HCT116 (cell line): Measurements from ENCODE around the gene ACBD3. TPM values are rescaled to one million over a fixed set of nuclear protein-coding genes. Genes with fewer than 3 reads are reported as not detected.

ENCODE experiments used
- ATAC-seq: fragments of 200-7000 bp; cut with Tn5 transposase; 2 replicates; pipeline ENCODE4 v1.9.1; 2020; ENCODE audit warnings: mild to moderate bottlenecking, moderate library complexity
- BruUV-seq: library from RNA; stranded (reverse); fragments of 400-500 nt; replicated peaks from 2 replicates; lab custom pipeline; 2021; lab: Mats Ljungman, UMichigan
- CTCF ChIA-PET: fragments of 300-600 bp; sonication (Branson Sonifier 250); formaldehyde crosslinking; loops from one replicate; lab custom pipeline; 2021; ENCODE audit warnings: antibody characterized with exemption; lab: Charles Lee
- POLR2A ChIA-PET: fragments of 300-600, 350-600 bp; sonication (Branson Sonifier 250); formaldehyde crosslinking; loops from one replicate; lab custom pipeline; 2021; ENCODE audit warnings: antibody characterized with exemption; lab: Charles Lee
- RAD21 ChIA-PET, 2 experiments: fragments of 300-600 bp; sonication (Branson Sonifier 250); formaldehyde crosslinking; loops; one replicate each; lab custom pipeline; 2023; ENCODE audit warnings: low total read pairs in 2 of 2; ENCODE audit not compliant: uncharacterized antibody in 2 of 2, unreplicated experiment in 2 of 2, low non-redundant PET in 1 of 2; lab: Charles Lee
- DNase-seq: peaks from one replicate; pipeline ENCODE4 v3.0.0-alpha.2; 2010; ENCODE audit warnings: low read depth, low spot score
- H2AFZ ChIP-seq: fragments of 200-600 bp; shearing (Covaris generic), sonication (generic); 2 replicates; pipeline ENCODE4 v1.6.1; 2017; ENCODE audit warnings: low read depth, mixed run types, mixed read lengths, antibody characterized with exemption, low read length; ENCODE audit not compliant: poor library complexity, severe bottlenecking
- H3K27ac ChIP-seq: 2 replicates; pipeline ENCODE4 v1.5.1; 2012; ENCODE audit warnings: low read depth, low read length
- H3K27me3 ChIP-seq: fragments of 200-600 bp; sonication (generic); 2 replicates; pipeline ENCODE4 v1.6.1; 2016; ENCODE audit warnings: mixed run types, low read length, mixed read lengths; ENCODE audit not compliant: insufficient read depth
- H3K36me3 ChIP-seq, 2 experiments: fragments of 200-500 bp in 1 of 2; fragments of 200-600 bp in 1 of 2; sonication (Bioruptor generic) in 1 of 2; sonication (generic) in 1 of 2; 2 replicates each; pipeline versions ENCODE4 v1.5.1 to v1.6.1; 2014 to 2016; ENCODE audit warnings: low read length in 2 of 2, inconsistent platforms in 1 of 2, mixed read lengths in 1 of 2, mixed run types in 1 of 2; ENCODE audit not compliant: insufficient read depth in 2 of 2, control insufficient read depth in 1 of 2
- H3K4me1 ChIP-seq, 2 experiments: fragments of 200-600 bp in 1 of 2; sonication (generic) in 1 of 2; 2 replicates each; pipeline versions ENCODE4 v1.5.1 to v1.6.1; 2012 to 2017; ENCODE audit warnings: low read length in 2 of 2, inconsistent platforms in 1 of 2, mild to moderate bottlenecking in 1 of 2, mixed read lengths in 1 of 2, mixed run types in 1 of 2, moderate library complexity in 1 of 2; ENCODE audit not compliant: insufficient read depth in 2 of 2, control insufficient read depth in 1 of 2
- H3K4me2 ChIP-seq: fragments of 200-600 bp; sonication (generic); 2 replicates; pipeline ENCODE4 v1.6.1; 2017; ENCODE audit warnings: mixed run types, low read length, mixed read lengths
- H3K4me3 ChIP-seq, 2 experiments: fragments of 200-600 bp in 1 of 2; sonication (generic) in 1 of 2; replicated peaks in 1 of 2; 2 replicates each; pipeline ENCODE4 v1.5.1; 2011 to 2016; ENCODE audit warnings: low read length in 2 of 2, control low read depth in 1 of 2, low read depth in 1 of 2, mild to moderate bottlenecking in 1 of 2, mixed read lengths in 1 of 2, mixed run types in 1 of 2
- H3K79me2 ChIP-seq: fragments of 200-600 bp; sonication (generic); 2 replicates; pipeline ENCODE4 v1.6.1; 2017; ENCODE audit warnings: mild to moderate bottlenecking, mixed run types, low read length, moderate library complexity, mixed read lengths; ENCODE audit not compliant: insufficient read depth
- H3K9ac ChIP-seq: fragments of 200-600 bp; sonication (generic); 2 replicates; pipeline ENCODE4 v1.6.1; 2016; ENCODE audit warnings: low read length, mixed read lengths
- H3K9me2 ChIP-seq: fragments of 200-600 bp; sonication (generic), shearing (Covaris generic); 2 replicates; pipeline ENCODE4 v1.6.1; 2017; ENCODE audit warnings: mixed run types, mild to moderate bottlenecking, moderate library complexity; ENCODE audit not compliant: insufficient read depth
- H3K9me3 ChIP-seq, 2 experiments: fragments of 200-500 bp in 1 of 2; fragments of 200-600 bp in 1 of 2; sonication (Bioruptor generic) in 1 of 2; sonication (generic) in 1 of 2; 2 replicates each; pipeline ENCODE4 v1.6.1; 2014 to 2017; ENCODE audit warnings: low read length in 2 of 2, mixed read lengths in 2 of 2, inconsistent platforms in 1 of 2, low read depth in 1 of 2, mild to moderate bottlenecking in 1 of 2, mixed run types in 1 of 2, moderate library complexity in 1 of 2; ENCODE audit not compliant: control insufficient read depth in 1 of 2, insufficient read depth in 1 of 2
- H4K20me1 ChIP-seq: fragments of 200-600 bp; sonication (generic), shearing (Covaris generic); 2 replicates; pipeline ENCODE4 v1.6.1; 2017; ENCODE audit warnings: mixed run types, mild to moderate bottlenecking, moderate library complexity; ENCODE audit not compliant: insufficient read depth
- EGR1 ChIP-seq: IDR thresholded peaks from 2 replicates; pipeline ENCODE4 v1.6.1; 2012; ENCODE audit warnings: low read depth
- JUND ChIP-seq: IDR thresholded peaks from 2 replicates; pipeline ENCODE4 v1.6.1; 2012
- POLR2AphosphoS5 ChIP-seq: IDR thresholded peaks from 2 replicates; pipeline ENCODE4 v1.6.1; 2011; ENCODE audit warnings: mild to moderate bottlenecking, low read depth, low read length, moderate library complexity
- RAD21 ChIP-seq: IDR thresholded peaks from 2 replicates; pipeline ENCODE4 v1.6.1; 2012; ENCODE audit warnings: low read depth, mild to moderate bottlenecking
- REST ChIP-seq: IDR thresholded peaks from 2 replicates; pipeline ENCODE4 v1.6.1; 2012; ENCODE audit warnings: low read depth
- TCF7L2 ChIP-seq: IDR thresholded peaks from 2 replicates; pipeline ENCODE4 v1.7.0; 2011; ENCODE audit warnings: borderline replicate concordance, inconsistent platforms; ENCODE audit not compliant: insufficient read depth, insufficient read length; ENCODE audit errors: extremely low read depth
- ZNF274 ChIP-seq: fragments of 200-500 bp; sonication (Bioruptor generic); IDR thresholded peaks from 2 replicates; pipeline ENCODE4 v1.6.1; 2014; ENCODE audit warnings: mild to moderate bottlenecking, low read depth, low read length, inconsistent platforms
- intact Hi-C: fragments of 100-400 bp; cut with micrococcal nuclease; formaldehyde crosslinking; loops from 2 replicates; pipeline ENCODE4 v1.10.0; 2022
- total RNA-seq: library from RNA; stranded (reverse); gene quantifications from one replicate; pipeline ENCODE4 v1.2.1, GENCODE V29; 2021; ENCODE audit not compliant: unreplicated experiment
- TF ChIP-seq, protein P1 (sequence below): IDR thresholded peaks from 2 replicates; pipeline ENCODE4 v1.6.1; 2012

Gene ACBD3
- total RNA-seq, 1 experiment from 2014 or later = 29.6 TPM

DNA sequence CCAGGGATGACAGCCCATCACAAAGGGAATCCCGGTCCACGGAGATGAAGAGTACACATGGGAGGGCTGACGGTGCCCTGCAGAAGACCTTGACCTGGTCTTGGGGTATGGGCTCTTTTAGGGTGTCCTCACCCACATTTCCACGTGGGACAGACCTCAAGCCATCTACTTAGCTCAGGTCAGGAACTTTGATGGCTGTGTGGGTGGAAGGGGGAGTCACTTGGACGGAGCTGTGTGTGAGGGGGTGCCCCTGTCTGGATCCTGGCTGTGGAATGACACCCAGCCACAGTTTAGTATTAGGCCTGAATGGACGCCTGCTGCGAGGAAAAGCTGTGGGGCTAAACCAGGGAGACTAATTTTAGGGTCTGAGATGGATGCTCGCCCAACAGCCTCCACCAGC, 26.0 kb upstream of the ACBD3 start:
- TF ChIP-seq POLR2AphosphoS5 (no peak), EGR1 (no peak), ZNF274 (no peak), RAD21 (no peak), JUND (no peak), TCF7L2 (no peak), REST (no peak)
- TF ChIP-seq, protein P1, sequence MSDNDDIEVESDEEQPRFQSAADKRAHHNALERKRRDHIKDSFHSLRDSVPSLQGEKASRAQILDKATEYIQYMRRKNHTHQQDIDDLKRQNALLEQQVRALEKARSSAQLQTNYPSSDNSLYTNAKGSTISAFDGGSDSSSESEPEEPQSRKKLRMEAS = no peak
- POLR2A ChIA-PET = no interaction called here
- intact Hi-C loops = no loop called here
- no TSS peak for BruUV-seq
- Histone ChIP-seq H2AFZ (no peak overlapping the region), H3K9me3 (no peaks in the 10 kb centered on the region), H3K4me2 (no peak overlapping the region), H3K27me3 (no peaks in the 10 kb centered on the region), H4K20me1 (no peaks in the 10 kb centered on the region), H3K4me3 (no peak overlapping the region), H3K9me2 (no peaks in the 10 kb centered on the region), H3K36me3 (no peaks in the 10 kb centered on the region), H3K4me1 (no peaks in the 10 kb centered on the region), H3K9ac (no peak overlapping the region), H3K79me2 (no peaks in the 10 kb centered on the region), H3K27ac (no peak overlapping the region)
- CTCF ChIA-PET = interaction anchor here (1.5 kb wide), 1 partner anchor 12 kb away, joined by 4 read pairs; no protein-coding TSS in a partner anchor
- RAD21 ChIA-PET = no interaction called here
- DNase-seq (no peak), ATAC-seq (no peak)
